SK-N-SH (cell line): Measurements from ENCODE around the gene PHACTR3. TPM values are rescaled to one million over a fixed set of nuclear protein-coding genes. Genes with fewer than 3 reads are reported as not detected.

ENCODE experiments used
- CTCF ChIA-PET: fragments of 300-600, 350-600 bp; formaldehyde crosslinking; extraction: SDS; loops from one replicate; lab custom pipeline; 2021; lab: Yijun Ruan, JAX
- POLR2A ChIA-PET: fragments of 350-600 bp; sonication (Branson Sonifier 250); formaldehyde crosslinking; extraction: SDS; loops from one replicate; lab custom pipeline; 2020; ENCODE audit warnings: antibody characterized with exemption, inconsistent platforms; lab: Yijun Ruan, JAX
- DNase-seq: peaks from one replicate; pipeline ENCODE4 v3.0.0; 2012
- H2AFZ ChIP-seq: fragments of 200-600 bp; sonication (generic); 2 replicates; pipeline ENCODE4 v1.8.1; 2016; ENCODE audit warnings: antibody characterized with exemption, mild to moderate bottlenecking, low read depth
- H3F3A ChIP-seq: fragments of 200-600 bp; sonication (generic); replicated peaks from 2 replicates; pipeline ENCODE3; 2016; ENCODE audit warnings: antibody characterized with exemption, mild to moderate bottlenecking; ENCODE audit not compliant: insufficient read depth
- H3K27ac ChIP-seq, 2 experiments: fragments of 200-500 bp in 1 of 2; fragments of 200-600 bp in 1 of 2; sonication (Bioruptor generic) in 1 of 2; sonication (generic), shearing (Covaris generic) in 1 of 2; 2 replicates each; pipeline versions ENCODE4 v1.5.1 to v1.6.1; 2014 to 2016; ENCODE audit warnings: low read depth in 2 of 2, inconsistent platforms in 1 of 2, low read length in 1 of 2, mild to moderate bottlenecking in 1 of 2, mixed read lengths in 1 of 2
- H3K27me3 ChIP-seq: fragments of 200-600 bp; sonication (generic), shearing (Covaris generic); 2 replicates; pipeline ENCODE4 v1.6.1; 2016; ENCODE audit warnings: mixed run types; ENCODE audit not compliant: insufficient read depth
- H3K36me3 ChIP-seq, 2 experiments: fragments of 200-500 bp in 1 of 2; fragments of 200-600 bp in 1 of 2; sonication (Bioruptor generic) in 1 of 2; sonication (generic) in 1 of 2; replicated peaks in 1 of 2; 2 replicates each; pipeline versions ENCODE3 to v1.5.1; 2014 to 2016; ENCODE audit warnings: low read length in 1 of 2, mild to moderate bottlenecking in 1 of 2; ENCODE audit not compliant: insufficient read depth in 2 of 2, control insufficient read depth in 1 of 2
- H3K4me1 ChIP-seq, 2 experiments: fragments of 200-500 bp in 1 of 2; fragments of 200-600 bp in 1 of 2; sonication (Bioruptor generic) in 1 of 2; sonication (generic), shearing (Covaris generic) in 1 of 2; 2 replicates each; pipeline versions ENCODE4 v1.5.1 to v1.6.1; 2014 to 2016; ENCODE audit warnings: low read depth in 1 of 2, low read length in 1 of 2, mixed run types in 1 of 2; ENCODE audit not compliant: insufficient read depth in 2 of 2, control insufficient read depth in 1 of 2
- H3K4me2 ChIP-seq: fragments of 200-600 bp; sonication (generic), shearing (Covaris generic); 2 replicates; pipeline ENCODE4 v1.6.1; 2017; ENCODE audit warnings: mixed run types
- H3K4me3 ChIP-seq, 2 experiments: fragments of 200-500 bp in 1 of 2; fragments of 200-600 bp in 1 of 2; sonication (Bioruptor generic) in 1 of 2; sonication (generic), shearing (Covaris generic) in 1 of 2; 2 replicates each; pipeline versions ENCODE4 v1.5.1 to v1.8.1; 2014 to 2016; ENCODE audit warnings: low read depth in 2 of 2, inconsistent platforms in 1 of 2, low read length in 1 of 2, mild to moderate bottlenecking in 1 of 2, mixed read lengths in 1 of 2, moderate library complexity in 1 of 2
- H3K79me2 ChIP-seq: fragments of 200-600 bp; sonication (generic); 2 replicates; pipeline ENCODE4 v1.8.1; 2017; ENCODE audit warnings: mild to moderate bottlenecking; ENCODE audit not compliant: insufficient read depth
- H3K9ac ChIP-seq: fragments of 200-600 bp; sonication (generic); 2 replicates; pipeline ENCODE4 v1.6.1; 2017; ENCODE audit warnings: mixed run types
- H3K9me2 ChIP-seq: fragments of 200-600 bp; sonication (generic); 2 replicates; pipeline ENCODE4 v1.6.1; 2017; ENCODE audit warnings: mixed run types
- H3K9me3 ChIP-seq: fragments of 200-600 bp; sonication (generic); 2 replicates; pipeline ENCODE4 v1.6.1; 2017; ENCODE audit warnings: mixed run types, mild to moderate bottlenecking, moderate library complexity
- H4K20me1 ChIP-seq: fragments of 200-600 bp; sonication (generic); 2 replicates; pipeline ENCODE4 v1.6.1; 2017; ENCODE audit warnings: mild to moderate bottlenecking, mixed run types; ENCODE audit not compliant: insufficient read depth
- CHD2 ChIP-seq: fragments of 150-350 bp; IDR thresholded peaks from 2 replicates; pipeline ENCODE4 v1.6.1; 2018; ENCODE audit warnings: low read length; ENCODE audit not compliant: partially characterized antibody
- ELF1 ChIP-seq: IDR thresholded peaks from 2 replicates; pipeline ENCODE4 v1.4.0; 2012
- EP300 ChIP-seq, 2 experiments: IDR thresholded peaks; 2 replicates each; pipeline versions ENCODE4 v1.4.0 to v1.6.1; 2012; ENCODE audit warnings: borderline replicate concordance in 1 of 2, low read depth in 1 of 2, low read length in 1 of 2
- FOXJ3 ChIP-seq: sonication (generic); formaldehyde crosslinking; IDR thresholded peaks from 2 replicates; pipeline ENCODE4 v1.5.1; 2020; ENCODE audit warnings: mild to moderate bottlenecking, missing genetic modification reagents
- FOXM1 ChIP-seq: IDR thresholded peaks from 2 replicates; pipeline ENCODE4 v1.4.0; 2012; ENCODE audit warnings: low read depth, mild to moderate bottlenecking
- MAX ChIP-seq: IDR thresholded peaks from 2 replicates; pipeline ENCODE4 v1.4.0; 2012; ENCODE audit warnings: low read depth
- MEF2A ChIP-seq: IDR thresholded peaks from 2 replicates; pipeline ENCODE4 v1.4.0; 2012; ENCODE audit warnings: low read depth, borderline replicate concordance
- MXI1 ChIP-seq: IDR thresholded peaks from 2 replicates; pipeline ENCODE4 v1.6.1; 2012; ENCODE audit warnings: mild to moderate bottlenecking, low read depth, low read length, improper control_type of control experiment
- POLR2AphosphoS5 ChIP-seq: IDR thresholded peaks from 2 replicates; pipeline ENCODE4 v1.6.1; 2012; ENCODE audit warnings: low read depth, low read length
- RFX5 ChIP-seq: IDR thresholded peaks from 2 replicates; pipeline ENCODE4 v1.6.1; 2012; ENCODE audit warnings: mild to moderate bottlenecking, improper control_type of control experiment, low read length
- RXRA ChIP-seq: IDR thresholded peaks from 2 replicates; pipeline ENCODE4 v1.4.0; 2012; ENCODE audit warnings: low read depth, mild to moderate bottlenecking, borderline replicate concordance
- YY1 ChIP-seq: IDR thresholded peaks from 2 replicates; pipeline ENCODE4 v1.4.0; 2012; ENCODE audit warnings: low read depth, mild to moderate bottlenecking
- WGBS: methylation state at CpG from one replicate; pipeline ENCODE4 v1.1.6; 2017; ENCODE audit warnings: low lambda C conversion rate; 5-methylcytosine and 5-hydroxymethylcytosine counted together
- polyA plus RNA-seq, 3 experiments: library from polyadenylated mRNA; depleted of rRNA; stranded (reverse); fragments of >200 nt; gene quantifications; 2 replicates each; pipeline ENCODE4 v1.2.3, GENCODE V29; 2012
- TF ChIP-seq, protein P1 (sequence below): IDR thresholded peaks from 2 replicates; pipeline ENCODE4; 2012
- TF ChIP-seq, protein P2 (sequence below): fragments of 150-350 bp; IDR thresholded peaks from 2 replicates; pipeline ENCODE4 v1.6.1; 2017; ENCODE audit warnings: antibody characterized with exemption, low read length, low read depth, borderline replicate concordance
- TF ChIP-seq, protein P3 (sequence below): IDR thresholded peaks from 2 replicates; pipeline ENCODE4 v1.4.0; 2012; ENCODE audit warnings: low read depth, borderline replicate concordance

Gene PHACTR3
- polyA plus RNA-seq, 1 of the 3 experiments (the other 2 are of a cell fraction): 0.10 TPM

GRCh38 chr20:59786801-59787537 is 182.6 kb downstream of the PHACTR3 start:
- Histone ChIP-seq H3K4me3 (no peak overlapping the region), H3K36me3 (no peaks in the 10 kb centered on the region), H2AFZ (no peak overlapping the region), H3K27ac (no peak overlapping the region), H3K9me2 (no peaks in the 10 kb centered on the region), H3K4me1 (no peaks in the 10 kb centered on the region; a peak in 1 of 4 replicates), H3K4me2 (no peak overlapping the region), H4K20me1 (no peaks in the 10 kb centered on the region), H3K79me2 (no peaks in the 10 kb centered on the region), H3K9ac (no peak overlapping the region), H3K27me3 (no peaks in the 10 kb centered on the region), H3F3A (no peaks in the 10 kb centered on the region), H3K9me3 (no peaks in the 10 kb centered on the region)
- 21% methylated on average over 7 of the region's 10 CpGs for WGBS
- DNase-seq: no peak
- POLR2A ChIA-PET: no interaction called here
- CTCF ChIA-PET: interaction anchor here (1.0 to 7.7 kb wide), 3 partner anchors 62 to 226 kb away, joined by 3 to 170 read pairs (median 8); no protein-coding TSS in a partner anchor
- no peak for TF ChIP-seq POLR2AphosphoS5
- no peak for TF ChIP-seq MEF2A
- TF ChIP-seq, protein P1, sequence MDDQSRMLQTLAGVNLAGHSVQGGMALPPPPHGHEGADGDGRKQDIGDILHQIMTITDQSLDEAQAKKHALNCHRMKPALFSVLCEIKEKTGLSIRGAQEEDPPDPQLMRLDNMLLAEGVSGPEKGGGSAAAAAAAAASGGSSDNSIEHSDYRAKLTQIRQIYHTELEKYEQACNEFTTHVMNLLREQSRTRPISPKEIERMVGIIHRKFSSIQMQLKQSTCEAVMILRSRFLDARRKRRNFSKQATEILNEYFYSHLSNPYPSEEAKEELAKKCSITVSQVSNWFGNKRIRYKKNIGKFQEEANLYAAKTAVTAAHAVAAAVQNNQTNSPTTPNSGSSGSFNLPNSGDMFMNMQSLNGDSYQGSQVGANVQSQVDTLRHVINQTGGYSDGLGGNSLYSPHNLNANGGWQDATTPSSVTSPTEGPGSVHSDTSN: no peak
- no peak for TF ChIP-seq RXRA
- no peak for TF ChIP-seq RFX5
- TF ChIP-seq FOXJ3 (CRISPR knock-in tag): no peak
- TF ChIP-seq, protein P2, sequence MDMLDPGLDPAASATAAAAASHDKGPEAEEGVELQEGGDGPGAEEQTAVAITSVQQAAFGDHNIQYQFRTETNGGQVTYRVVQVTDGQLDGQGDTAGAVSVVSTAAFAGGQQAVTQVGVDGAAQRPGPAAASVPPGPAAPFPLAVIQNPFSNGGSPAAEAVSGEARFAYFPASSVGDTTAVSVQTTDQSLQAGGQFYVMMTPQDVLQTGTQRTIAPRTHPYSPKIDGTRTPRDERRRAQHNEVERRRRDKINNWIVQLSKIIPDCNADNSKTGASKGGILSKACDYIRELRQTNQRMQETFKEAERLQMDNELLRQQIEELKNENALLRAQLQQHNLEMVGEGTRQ: no peak
- TF ChIP-seq ELF1: no peak
- no peak for TF ChIP-seq YY1
- no peak for TF ChIP-seq FOXM1
- TF ChIP-seq MAX: no peak

DNA sequence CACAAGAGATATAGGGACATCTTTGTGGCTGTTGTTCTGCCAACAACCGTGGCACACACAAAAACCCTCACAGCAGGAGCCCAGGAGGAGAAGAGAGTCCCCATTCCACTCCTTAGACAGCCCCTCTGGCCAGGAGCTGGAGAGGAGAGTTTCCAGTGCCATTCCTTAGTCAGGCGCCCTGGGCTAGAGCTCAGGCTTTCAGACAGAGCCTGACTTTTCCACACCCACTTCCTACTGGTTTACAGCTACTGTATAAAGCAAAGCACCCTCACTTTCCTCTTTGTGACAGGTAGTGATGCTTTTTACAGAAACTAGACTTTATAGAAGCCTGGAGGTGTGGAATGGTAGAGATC is 183.2 kb downstream of the PHACTR3 start:
- H3K36me3 ChIP-seq: no peaks in the 10 kb centered on the region
- TF ChIP-seq EP300 (IDR thresholded peaks at IDR 0.05; ENCODE audit: borderline replicate concordance in 1 of 2, low read depth in 1 of 2, low read length in 1 of 2) (no peak), MXI1 (no peak), MAX (no peak), FOXM1 (no peak), CHD2 (no peak), MEF2A (no peak), YY1 (no peak), RXRA (no peak)
- TF ChIP-seq, protein P3, sequence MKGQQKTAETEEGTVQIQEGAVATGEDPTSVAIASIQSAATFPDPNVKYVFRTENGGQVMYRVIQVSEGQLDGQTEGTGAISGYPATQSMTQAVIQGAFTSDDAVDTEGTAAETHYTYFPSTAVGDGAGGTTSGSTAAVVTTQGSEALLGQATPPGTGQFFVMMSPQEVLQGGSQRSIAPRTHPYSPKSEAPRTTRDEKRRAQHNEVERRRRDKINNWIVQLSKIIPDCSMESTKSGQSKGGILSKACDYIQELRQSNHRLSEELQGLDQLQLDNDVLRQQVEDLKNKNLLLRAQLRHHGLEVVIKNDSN: no peak
- POLR2A ChIA-PET: no interaction called here
- 22% methylated on average over 2 of the region's 2 CpGs for WGBS
- no peaks in the 10 kb centered on the region for H3K9me2 ChIP-seq
- CTCF ChIA-PET: interaction anchor here (1.0 to 2.1 kb wide), 2 partner anchors 62 to 227 kb away, joined by 3 to 8 read pairs; no protein-coding TSS in a partner anchor
- H3K4me3 ChIP-seq: no peak overlapping the region
- DNase-seq: no peak
- H3K79me2 ChIP-seq: no peaks in the 10 kb centered on the region
- H3K9me3 ChIP-seq: no peaks in the 10 kb centered on the region
- no peak overlapping the region for H3K9ac ChIP-seq
- no peaks in the 10 kb centered on the region; a peak in 1 of 4 replicates for H3K4me1 ChIP-seq
- no peaks in the 10 kb centered on the region for H4K20me1 ChIP-seq
- H3K27me3 ChIP-seq: no peaks in the 10 kb centered on the region
- no peak overlapping the region for H3K4me2 ChIP-seq
- no peak overlapping the region for H3K27ac ChIP-seq
- no peaks in the 10 kb centered on the region for H3F3A ChIP-seq
- H2AFZ ChIP-seq: no peak overlapping the region
